ENCODE data around the gene ZXDC.

ZXDC gene

DNA sequence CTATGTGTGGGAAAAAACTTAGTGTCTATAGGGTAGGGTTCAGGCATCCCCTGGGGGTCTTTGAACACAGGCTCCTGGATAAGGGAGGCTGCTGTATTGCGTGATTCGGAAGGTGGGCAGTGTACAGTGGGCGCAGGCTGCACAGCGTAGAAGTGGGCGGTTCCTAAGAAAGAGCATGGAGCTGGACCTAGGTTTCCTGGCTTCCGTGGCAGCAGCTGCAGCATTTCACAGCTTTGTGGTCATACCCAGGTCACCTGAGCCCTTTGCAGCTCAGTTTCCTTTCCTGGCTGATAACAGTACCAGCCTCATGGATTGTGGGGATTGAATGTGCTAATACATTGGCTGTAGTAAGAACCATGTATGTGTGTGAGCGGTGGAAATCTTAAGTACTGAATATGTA lies 58.7 kb downstream of the ZXDC start:
- no peak for DNase-seq (ENCODE audit: low read depth in 2 of 2)

DNA sequence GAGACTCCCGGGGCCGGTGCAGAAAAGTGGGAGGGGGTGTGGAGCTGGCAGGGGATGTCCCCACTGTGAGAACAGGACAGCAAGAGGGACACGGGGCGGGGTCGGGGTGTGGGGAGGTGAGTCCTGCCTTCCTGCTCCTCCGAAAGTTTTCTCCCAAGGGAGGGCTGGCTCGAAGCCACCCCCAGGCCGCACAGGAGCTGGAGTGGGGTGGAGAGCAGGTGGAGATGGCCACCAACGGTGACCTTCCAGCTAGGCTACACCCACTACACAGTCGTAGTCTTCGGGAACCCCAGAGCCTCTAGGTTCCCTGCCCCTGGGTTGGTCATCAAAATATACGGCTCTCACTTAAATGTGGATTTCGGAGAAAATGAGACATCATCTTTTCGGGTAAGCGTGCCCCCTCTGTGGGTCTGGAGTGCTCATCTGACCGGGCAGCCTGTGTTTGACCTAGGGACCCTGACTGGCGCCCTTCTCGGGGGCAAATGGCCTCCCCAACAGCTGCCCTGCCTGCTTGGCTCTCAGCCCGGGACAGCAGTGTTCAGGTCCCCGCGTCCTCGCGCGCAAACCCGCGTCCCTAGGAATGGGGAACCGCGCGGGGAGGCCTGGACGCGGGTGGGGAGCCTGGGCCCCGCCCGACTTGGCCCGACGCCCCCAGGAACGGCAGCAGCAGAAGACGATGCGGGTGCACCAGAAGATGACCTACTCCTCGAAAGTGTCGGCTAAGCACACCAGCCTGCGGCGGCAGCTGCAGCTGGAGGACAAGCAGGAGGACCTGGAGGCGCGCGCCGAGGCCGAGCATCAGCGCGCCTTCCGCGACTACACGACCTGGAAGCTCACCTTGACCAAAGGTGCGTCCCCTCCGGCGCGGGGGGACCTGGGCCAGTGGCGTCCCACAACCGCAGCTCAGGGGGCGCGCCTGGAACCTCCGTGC lies 59.8 kb downstream of the ZXDC start:
- no peak for DNase-seq (ENCODE audit: low read depth in 2 of 2)

DNA sequence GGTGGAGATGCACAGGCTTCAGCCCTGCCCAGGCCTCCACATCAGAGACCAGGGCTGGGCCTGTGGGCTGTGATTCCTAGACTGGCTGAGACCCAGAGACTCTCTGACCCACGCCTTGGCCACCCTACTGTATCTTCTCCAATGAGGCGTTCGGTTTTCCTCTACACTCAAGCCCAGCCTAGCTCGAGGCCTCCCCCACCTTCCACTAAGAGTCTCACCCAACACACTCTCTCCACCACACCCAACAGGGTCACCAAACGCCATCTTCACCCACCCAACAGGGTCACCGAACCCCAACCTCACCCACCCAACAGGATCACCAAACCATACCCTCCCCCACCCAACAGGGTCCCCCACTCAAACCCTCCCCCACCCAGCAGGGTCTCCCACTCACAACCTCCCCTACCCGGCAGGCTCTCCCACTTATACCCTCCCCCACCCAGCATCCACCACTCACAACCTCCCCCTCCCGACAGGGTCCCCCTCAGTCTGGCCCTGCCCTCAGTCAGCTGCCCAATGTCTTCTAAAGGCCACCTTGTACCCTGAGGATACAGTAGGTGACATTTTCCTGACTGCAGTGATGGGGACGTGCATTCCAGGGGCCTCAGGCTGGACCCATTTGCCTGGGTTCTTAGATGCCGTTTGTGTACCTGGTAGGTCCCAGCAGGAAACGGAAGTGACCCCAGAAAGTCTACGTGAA lies 60.6 kb downstream of the ZXDC start:
- DNase-seq (ENCODE audit: low read depth in 2 of 2): no peak

DNA sequence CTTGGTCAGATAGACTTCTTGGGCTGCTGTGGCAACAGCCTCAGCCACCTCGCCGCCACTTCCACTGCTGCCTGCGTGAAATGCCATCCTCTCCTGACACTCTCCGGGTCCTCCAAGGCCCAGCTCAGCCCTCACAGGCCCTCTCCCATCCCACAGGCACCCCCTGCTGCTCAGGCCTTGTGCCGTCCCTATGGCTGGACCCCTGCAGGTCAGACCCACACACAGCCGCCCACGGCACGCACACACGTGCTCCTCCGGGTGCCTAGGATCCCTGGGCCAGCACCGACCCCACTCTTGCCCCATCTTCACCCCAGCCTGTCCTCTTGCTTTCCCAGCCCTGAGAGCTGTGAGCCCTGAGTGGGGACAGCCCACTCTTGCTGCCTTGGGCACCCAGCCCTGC lies 61.3 kb downstream of the ZXDC start:
- DNase-seq (ENCODE audit: low read depth in 2 of 2): no peak

DNA sequence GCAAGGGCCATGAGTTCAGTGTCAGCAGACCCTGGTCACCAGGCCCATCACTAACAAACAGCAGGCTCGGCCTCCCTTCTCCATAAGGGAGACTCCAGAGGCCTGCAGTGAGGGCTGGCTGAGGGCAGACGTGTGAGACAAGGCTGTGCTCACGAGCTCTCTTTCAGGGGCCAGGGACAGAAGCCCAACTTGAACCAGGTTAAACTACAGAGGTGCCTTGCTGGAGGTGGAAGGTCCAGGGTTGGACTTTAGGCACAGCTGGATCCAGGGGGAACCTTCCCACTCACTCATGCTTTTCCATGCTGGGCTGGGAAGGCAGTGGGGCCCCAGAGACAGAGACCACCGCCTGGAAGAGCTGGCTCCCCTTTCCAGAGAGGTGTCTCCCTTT lies 62.0 kb downstream of the ZXDC start:
- no peak for DNase-seq (ENCODE audit: low read depth in 2 of 2)

DNA sequence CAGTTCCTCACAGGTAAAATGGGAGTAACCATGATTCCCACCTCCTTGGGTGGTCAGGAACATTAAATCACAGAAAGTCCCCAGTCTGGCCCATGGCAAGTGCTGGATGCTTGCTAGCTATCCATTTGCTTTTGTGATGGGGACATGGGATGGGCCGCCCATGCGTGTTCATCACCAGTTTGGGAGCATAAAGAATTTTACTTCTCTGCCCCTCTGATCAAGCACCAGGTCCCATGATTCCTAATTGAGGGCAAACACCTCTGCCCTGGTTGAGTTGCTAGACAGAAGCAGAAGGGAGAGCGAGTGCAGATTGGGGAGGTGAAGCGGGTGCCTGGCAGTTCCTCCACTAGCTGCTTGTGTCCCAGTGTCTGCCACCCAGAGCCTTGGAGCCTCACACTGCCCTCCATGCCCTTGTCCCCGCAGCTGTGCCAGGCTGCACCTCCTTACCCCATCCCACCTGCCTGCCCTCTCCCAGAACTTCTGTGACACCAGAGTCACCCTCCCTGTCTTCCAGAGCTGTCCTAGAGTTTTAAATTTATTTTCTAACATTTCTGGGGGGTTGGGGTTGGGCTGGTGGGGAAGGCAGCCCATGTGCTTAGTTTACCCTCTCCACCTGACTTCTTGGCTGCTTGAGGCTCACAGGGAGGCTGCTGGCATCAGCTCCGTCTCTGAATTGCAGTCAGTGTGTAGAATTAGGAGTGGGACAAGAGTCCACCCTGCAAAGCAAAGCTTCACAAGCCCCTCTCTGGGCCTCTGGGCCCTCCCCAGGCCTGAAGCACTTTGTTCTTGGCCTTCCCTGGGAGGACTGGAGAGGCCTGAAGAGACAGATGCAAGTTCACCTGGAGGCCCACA lies 62.6 kb downstream of the ZXDC start:
- DNase-seq (ENCODE audit: low read depth in 2 of 2): no peak

DNA sequence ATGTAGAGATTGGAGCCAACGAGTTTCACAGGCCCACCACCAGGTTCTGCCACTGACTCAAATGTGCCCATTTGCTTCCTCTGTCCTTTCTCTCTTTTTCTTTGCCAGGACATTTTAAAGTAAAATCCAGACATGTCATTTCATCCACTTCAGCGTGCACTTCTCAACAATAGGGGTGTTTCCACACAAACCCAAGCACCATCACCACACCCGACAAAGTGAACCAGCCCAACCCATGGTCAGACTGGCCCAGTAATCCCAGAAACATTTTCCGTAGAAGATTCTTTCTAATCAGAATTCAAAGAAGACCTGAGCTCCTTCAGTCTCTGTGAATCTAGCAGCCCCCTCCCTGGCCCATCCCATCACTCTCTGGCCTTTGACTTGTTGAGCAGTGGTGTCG lies 67.6 kb downstream of the ZXDC start:
- DNase-seq (ENCODE audit: low read depth in 2 of 2): no peak

DNA sequence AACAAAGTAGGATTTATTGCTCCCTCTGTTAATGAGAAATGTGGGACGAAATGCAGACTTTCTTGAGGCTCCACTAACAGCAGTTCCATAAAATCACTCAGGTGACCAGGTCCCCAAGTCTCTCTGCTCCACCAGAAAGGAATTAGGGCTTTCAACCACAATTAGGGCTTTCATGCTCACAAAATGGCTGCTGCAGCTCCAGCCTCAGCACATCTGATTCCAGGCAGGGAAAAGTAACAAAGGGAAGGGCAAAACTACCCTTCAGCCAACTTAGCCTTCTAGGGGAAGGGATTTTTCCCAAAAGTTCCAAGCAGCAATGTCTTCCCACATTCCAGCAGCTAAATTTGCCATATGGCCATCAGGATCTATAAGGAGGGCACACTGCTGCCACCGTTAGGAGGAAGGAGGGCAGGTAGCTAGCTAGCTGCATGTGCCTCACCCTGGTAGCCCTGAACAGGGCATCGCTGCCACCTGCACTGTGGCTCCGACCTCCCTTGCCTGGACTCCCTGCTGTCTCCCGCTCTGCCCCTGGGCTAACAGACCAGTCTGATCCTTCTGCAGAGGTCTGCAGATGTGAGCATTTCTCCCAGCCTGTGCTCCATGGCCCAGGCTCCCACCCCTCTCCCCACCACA lies 68.2 kb downstream of the ZXDC start:
- no peak for DNase-seq (ENCODE audit: low read depth in 2 of 2)

DNA sequence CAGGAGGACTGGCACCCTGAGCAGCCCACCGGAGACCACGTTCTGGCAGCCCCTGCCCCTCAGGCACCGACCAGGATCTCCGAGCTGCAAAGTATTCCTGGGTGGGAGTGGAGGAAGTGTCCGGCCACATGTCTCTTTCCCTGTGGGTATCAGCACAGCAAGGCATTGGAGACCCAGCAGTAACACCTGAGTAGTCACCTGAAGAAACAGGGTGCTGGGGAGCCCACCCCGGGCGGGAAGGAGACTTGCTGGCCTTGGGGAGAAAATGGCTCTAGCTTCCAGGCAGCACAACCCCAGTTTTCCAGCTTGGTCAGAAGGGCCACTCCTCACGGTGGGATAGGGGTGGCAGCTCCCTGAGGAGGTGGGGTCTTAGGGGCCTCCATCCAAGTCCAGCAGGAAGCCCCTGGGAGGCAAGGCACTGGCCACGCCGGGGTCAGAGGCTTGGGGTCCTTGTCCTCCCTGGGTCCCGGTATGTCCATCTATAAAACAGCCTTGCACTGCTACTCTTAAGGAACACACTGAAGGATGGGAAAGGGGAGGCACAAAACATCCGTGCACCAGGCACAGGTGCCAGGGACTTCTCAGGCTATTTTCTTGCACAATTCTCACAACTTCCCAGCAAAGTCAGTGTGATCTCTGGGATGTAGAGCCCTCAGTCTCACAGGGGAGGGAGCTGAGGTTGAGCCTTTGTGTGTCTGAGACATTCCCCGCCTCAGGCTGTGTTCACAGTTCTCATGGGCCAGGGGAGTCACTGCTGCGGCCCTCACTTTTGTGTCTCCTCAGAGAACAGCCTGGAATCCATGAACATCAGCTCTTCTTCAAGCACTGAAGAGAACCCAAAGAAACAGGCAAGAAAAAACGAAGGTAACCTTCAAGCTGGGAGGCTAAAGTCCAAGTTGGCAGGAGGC lies 69.0 kb downstream of the ZXDC start:
- DNase-seq (ENCODE audit: low read depth in 2 of 2): no peak

DNA sequence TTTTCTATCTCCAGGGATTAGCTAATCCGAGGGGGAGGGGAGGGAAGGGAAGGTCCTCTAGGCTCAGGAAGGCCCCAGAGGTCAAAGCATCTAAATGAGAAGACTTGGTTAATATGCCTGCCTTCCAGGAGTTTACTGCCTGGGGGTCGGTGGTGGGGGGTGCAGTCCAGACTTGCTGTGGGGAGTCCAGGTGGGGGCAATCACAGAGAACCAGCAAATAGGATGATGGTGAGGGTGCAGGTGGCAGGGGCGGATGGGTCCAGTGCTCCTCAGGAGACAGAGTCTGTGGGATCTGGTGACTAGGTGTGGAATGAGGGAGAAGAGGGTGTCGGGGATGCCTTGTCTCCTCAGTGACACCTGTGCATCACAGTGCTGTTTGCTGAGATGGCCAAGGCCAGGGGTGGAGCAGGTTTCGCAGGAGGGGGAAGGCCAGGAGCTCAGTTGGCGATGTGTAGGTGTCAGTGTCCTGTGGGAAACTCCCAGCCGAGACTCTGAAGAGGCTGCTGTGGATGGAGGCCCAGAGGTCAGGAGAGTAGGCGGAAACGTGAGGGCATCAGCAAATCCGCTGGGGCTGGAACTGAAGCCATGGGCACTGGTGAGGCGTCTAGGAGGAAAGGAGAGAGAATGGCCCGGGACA lies 72.9 kb downstream of the ZXDC start:
- DNase-seq (ENCODE audit: low read depth in 2 of 2): no peak

DNA sequence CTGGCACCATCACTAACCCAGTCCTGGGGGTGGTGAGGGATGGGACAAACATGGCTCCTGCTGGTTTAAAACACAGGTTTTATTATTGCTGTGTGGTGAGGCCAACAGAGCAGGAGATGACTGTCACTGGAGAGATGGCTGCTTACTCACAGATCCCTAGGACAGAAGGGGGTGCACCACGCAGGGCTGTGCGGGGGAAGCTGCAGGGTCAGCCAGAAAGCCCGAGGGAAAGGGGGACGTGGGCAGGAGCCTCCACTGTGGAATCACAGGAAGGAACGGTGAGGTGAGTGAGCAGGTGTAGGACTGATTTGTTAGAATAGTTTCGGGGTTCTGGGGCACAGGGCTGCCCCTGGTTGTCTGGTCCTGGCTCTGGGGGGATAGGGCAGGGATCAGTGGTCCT lies 73.5 kb downstream of the ZXDC start:
- no peak for DNase-seq (ENCODE audit: low read depth in 2 of 2)

DNA sequence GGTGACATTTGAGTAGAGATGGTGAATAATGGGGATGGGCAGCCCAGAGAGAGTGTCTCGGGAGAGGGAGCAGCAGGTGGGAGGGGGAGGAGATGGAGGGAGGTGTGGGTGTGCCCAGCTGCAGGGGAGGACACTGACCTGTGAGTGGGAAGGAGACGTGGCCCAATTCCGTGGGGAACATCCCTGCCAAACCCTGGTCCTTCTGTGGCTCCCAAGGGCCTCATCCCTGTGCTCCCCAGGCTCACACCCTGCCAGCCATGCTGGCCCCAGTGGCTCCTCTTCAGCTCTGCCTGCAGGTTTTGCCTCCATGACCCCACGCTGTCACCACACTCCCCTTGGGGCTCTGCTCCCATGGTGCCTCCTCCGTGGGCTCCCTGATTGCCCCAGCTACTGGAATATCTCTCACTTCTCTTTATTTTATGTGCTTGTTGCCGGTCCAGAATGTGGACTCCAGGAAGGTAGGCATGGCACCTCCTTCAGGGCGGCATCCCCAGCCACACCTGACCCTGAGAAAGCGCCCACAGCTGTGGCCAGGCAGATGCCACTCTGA lies 74.0 kb downstream of the ZXDC start:
- no peak for DNase-seq (ENCODE audit: low read depth in 2 of 2)

DNA sequence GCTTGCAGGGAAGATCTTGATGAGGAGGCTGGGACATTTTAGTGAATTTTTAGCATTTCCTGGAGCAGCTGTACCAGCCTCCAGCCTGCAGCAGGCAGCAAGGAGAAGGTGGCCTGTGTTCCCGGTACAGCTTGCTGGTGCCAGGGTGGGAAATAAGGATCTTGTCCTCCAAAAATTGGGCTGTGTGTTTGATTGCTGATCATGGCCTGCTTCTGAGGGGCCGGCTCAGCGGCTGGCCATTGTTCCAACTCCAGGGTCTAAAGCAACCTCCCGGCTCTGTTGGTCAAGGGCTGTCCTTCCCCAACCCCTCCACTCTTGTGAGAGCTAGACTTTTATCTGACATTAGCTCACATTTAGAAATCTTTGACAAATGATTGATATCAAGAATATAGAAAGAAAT lies 75.9 kb downstream of the ZXDC start:
- no peak for DNase-seq (ENCODE audit: low read depth in 2 of 2)

DNA sequence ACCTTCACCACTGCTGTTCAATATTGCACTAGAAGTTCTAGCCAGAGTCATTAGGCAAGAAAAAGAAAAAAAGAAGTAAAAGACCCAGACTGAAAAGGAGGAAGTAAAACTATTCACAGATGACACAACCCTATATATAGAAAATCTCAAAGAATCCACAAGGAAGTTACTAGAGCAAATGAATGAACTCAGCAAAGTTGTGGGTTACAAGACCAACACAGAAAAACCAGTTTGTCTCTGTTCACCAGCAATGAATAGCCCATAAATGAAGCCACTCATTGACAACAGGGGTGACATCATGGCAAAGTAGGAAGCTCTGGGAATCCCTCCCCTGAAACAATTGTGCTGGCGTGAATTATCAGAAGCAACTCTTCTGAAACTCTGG lies 76.3 kb downstream of the ZXDC start:
- no peak for DNase-seq (ENCODE audit: low read depth in 2 of 2)

DNA sequence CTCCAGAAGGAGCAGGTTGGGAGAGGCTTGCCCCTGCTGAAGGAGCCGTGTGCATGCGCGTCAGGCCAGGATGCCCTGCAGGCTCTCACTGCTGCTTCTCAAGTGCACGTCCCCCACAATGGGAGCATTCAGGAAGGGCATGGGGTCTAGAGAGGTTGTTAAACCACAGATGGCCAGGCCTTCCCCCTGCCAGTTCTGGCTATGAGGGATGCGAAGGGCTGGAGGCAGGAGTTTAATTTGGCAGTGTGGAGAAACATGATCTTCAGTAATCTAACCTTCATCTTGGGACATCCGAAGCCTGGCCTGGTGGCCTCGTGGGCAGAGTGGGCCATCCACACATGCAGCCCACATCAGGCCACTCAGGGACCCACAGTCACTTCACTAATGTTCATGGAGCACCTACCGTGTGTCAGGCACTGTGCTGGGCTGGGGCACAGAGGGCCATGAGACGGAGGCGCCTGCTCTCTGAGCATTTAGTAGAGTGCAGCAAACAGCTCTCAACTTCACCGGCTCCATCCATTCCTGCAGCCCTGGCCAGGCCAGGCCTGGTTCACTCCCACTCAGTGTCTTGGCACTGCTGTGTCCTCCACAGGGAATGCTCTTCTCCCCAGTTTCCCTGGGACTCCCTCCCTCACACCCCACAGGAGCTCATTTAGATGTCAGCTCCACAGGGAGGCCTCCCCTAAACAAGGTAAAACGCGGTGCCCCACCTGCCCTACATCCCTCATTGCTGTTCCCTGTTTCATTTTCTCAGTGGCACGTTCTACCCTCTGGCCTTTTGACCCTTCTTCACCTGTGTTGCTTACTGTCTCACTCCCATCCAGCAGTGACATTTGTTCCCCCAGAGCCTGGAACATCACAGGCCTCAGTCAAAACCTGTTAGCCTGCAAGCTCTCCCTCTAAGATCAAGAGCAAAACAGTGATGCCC lies 77.0 kb downstream of the ZXDC start:
- DNase-seq (ENCODE audit: low read depth in 2 of 2): no peak

DNA sequence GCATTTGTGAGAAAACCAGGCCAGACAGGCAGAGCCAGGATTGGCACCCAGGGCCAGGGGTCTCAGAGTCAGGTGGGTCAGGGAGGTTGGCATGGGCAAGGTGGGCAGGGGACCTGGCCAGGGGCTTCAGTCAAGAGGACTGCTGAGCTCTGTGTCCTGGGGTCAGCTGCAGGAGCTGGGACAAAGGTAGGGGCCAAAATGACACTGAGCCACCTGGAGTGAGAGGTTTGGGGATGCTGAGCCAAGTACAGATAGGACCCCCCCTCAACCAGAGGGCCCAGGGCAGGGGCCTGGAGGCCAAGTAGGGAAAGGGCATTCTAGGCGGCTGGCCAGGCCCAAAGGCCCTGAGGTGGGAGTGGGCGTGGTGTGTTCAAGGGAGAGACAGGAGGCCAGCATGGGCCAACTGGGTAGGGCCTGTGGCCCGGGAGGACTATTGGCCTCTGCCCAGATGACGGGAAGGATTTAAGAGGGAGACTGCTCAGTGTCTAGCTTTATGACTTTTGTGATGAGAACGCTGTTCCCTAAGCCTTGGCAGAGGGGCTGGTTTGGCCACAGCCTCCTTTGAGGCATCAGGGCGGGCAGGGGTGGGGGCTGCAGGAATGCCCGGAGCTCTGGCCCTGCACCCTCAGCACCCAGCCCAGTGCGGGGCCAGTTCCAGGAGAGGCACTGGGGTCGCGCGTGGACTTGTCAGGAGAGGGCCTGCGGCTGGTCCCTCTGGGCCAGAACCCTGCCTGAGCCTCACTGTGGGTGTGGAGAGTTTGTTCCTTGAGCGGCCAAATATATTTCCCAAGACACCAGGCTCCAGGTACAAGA lies 77.9 kb downstream of the ZXDC start:
- DNase-seq (ENCODE audit: low read depth in 2 of 2): no peak

DNA sequence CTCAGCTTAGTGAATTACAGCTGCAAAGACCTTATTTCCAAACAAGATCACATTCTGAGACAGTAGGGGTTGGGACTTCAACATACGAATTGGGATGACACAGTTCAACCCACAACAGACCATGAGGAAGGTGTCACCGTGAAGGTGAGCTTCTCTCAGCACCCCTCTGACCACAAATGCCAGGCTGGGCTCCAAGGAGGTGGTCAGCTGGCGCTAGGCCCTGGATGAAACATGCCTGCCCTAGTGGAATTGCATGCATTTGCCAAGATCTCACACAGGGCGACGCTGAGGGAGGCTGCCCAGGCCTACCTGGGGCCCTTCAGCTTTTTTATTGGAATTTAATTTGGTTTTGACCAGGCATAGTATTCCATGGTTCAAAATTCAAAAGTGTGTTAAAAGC lies 79.2 kb downstream of the ZXDC start:
- DNase-seq (ENCODE audit: low read depth in 2 of 2): no peak

All from stimulated activated CD4-positive, alpha-beta T cell treated with anti-CD3 and anti-CD28 coated beads, Interleukin-1b, Interleukin-23, amount 100 ng/mL, for 1 hour (primary cell).